HG03521 (cell line): ENCODE results near the gene CHFR.
"Not testable (repeated sequence)": the region's sequence is repeated elsewhere in the genome, so short reads cannot be mapped to it uniquely, and the experiment has no call there.

Experiments
- ATAC-seq: cut with Tn5 transposase; IDR thresholded peaks from one replicate; pipeline ENCODE4 v1.9.1; 2021; ENCODE audit warnings: mild to moderate bottlenecking, moderate library complexity; ENCODE audit not compliant: unreplicated experiment

Gene CHFR

DNA sequence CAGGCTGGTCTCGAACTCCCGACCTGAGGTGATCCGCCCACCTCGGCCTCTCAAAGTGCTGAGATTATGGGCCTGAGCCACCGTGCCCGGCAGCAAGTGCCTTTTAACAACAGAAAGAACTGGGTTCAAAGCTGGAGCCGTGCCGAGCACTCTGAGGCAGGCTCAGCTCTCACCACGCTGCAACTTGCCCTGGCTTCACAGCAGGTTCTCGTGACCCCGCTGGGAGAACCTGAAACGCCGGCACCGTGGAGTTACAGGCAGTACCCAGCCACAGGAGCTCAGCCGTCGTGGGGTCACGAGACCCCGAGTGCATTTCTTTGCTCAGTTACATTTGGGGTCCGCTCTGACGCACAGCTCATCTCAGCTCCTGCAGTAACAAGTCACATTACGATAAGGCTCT is 73.2 kb downstream of the CHFR start:
- no peak for ATAC-seq

DNA sequence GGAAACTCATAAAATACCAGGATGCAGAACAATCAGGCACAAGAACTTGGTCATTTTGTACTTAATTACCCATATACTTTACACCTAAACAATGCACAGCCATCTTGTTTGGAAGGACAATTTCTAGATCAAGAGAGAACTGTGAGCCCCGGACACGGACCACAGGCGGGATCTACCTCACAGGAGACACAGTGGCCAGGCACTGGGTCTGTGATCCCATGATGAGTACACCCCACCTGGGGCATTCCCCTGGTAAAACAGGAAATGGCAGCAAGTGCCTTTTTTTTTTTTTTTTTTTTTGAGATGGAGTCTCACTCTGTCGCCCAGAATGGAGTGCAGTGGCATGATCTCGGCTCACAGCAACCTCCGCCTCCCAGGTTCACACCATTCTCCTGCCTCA is 74.0 kb downstream of the CHFR start:
- no peak for ATAC-seq

DNA sequence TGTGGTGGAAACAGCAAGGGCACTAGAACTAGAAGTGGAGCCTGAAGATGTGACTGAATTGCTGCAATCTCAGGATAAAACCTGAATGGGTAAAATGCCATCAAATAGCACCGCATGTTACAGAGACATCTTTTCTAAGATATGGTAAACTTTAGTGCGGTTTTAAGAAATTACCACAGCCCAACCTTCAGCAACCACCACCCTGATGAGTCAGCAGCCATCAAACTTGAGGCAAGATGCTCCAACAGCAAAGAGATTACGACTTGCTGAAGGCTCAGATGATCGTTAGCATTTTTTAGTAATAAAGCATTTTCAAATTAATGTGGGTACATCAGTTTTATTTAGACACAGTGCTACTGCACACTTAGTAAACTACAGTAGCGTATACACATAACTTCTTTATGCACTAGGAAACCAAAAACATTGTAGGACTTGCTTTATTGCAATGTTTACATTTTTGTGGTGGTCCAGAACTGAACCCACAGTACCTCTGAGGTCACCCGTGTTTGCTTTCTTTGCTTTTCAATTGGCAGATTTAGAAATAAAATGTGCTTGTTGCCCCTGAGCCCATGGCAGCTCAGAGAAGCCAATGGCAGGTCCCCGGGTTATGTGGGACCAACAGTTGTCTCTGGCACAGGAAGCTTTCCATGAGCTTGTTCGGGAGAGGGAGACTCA is 74.6 kb downstream of the CHFR start:
- no peak for ATAC-seq

DNA sequence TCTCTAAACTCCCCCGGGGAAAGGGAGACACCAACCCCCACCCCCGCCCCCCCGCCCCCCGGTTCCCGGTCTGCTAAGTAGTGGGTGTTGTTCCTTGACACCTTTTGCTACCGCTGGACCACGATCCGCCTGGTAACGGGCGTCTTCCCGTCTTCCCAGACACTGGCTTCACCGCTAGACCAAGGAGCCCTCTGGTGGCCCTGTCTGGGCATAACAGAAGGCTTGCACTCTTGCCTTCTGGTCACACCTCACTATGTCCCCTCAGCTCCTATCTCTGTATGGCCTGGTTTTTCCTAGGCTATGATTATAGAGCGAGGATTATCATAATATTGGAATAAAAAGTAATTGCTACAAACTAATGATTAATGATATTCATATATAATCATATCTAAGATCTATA is 78.0 kb downstream of the CHFR start:
- ATAC-seq, result not testable (repeated sequence)

DNA sequence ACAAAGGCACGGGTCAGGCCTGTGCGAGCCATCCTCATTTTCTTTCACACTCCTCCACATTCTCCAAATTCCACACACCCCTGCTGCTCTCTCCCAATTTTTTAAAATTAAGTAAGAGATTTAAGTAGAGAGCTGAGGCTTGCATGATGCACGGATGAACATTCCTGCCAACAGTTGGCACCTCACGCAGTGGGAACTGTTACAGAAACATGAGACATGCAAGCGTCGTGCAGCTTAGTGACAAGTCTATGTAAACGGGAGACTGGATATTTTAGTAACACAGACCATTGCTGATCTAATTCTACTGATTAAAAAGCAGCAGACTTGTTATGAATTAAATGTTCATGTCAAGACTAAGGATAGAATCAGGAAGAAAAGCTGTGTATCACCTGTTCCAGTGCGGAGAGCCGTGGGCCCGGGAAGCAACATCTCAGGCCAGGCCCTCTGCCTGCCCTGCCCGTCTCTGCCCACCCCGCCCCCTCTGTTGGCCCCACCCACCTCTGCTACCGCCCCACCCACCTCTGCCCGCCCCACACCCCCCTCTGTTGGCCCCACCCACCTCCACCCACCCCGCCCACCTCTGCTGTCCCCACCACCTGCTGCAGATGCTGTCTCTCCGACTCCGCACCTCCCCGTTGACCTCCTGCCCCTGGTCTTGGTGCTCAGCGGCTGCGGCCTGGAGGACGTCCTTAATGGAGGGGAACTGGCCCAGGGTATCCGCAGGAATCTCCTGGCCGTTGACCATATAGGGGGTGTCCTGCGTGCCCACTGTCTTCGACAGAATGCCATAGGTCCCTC is 79.9 kb downstream of the CHFR start:
- ATAC-seq, result no peak

- no peak for ATAC-seq
Measured at GRCh38 chr12:132806857-132807256, 80.5 kb downstream of the CHFR start.

DNA sequence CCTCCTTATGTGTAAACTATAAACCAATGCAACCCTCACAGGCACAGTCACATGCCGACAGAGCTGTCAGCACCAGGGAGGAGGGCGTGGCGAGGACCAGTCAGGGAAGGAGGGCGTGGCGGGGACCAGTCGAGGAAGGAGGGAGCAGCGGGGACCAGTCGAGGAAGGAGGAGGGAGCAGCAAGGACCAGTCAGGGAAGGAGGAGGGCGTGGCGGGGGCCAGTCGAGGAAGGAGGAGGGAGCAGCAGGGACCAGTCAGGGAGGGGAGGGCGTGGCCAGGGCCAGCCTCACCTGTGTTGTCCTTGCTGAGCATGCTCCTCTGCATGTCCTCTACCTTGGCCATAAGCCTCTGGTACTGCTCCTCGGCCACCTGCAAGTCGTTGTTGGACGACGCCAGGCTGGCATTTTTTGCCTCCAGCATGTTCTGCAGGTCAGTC is 83.0 kb downstream of the CHFR start:
- ATAC-seq, result no peak

- ATAC-seq, result no peak
Measured at GRCh38 chr12:132803888-132804287, 83.5 kb downstream of the CHFR start.

DNA sequence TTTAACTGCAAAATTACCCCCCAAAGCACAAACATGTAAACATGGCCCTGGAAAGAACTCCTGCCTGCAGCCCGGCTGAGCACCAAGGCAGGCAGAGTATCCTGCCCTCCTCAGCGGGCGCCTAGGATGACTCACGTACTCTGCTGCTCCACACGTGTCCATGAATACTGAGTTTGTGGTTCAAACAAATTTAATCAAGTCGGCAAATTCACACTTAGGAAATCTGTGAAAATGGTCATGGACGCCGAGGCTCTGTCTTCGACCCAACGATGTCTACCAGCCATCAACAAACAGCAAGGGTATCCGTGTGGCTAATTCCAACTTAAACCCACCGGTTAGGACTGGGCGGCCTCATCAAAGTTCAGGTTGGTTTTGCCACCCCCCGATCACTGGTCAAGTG is 84.3 kb downstream of the CHFR start:
- ATAC-seq, result no peak

GRCh38 chr12:132801741-132802140 is 85.7 kb downstream of the CHFR start:
- no peak for ATAC-seq

DNA sequence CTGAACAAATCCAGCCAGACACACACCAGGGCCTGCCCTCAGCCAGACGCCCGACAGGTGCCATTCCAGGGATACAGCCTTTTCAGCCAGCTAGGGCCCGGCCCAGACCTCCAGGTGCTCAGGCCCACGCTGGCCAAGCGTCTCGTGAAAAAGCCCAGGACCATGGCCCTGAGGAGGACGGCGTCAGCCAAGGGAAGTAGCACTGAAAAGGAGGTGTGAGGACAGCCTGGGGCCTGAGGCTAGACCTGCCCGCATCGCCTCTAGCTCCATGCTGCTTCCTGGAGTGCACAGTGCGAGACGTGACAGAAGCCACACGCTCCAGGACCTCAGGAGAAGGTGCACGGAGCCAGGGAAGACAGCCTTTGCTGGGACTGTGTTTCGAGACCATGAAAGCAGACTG is 88.6 kb downstream of the CHFR start:
- no peak for ATAC-seq

- no peak for ATAC-seq
Measured at GRCh38 chr12:132797820-132798570, 89.4 kb downstream of the CHFR start.

GRCh38 chr12:132795847-132796246 is 91.6 kb downstream of the CHFR start:
- no peak for ATAC-seq

- ATAC-seq, result not testable (repeated sequence)
Measured at GRCh38 chr12:132791940-132792339, 95.5 kb downstream of the CHFR start.

DNA sequence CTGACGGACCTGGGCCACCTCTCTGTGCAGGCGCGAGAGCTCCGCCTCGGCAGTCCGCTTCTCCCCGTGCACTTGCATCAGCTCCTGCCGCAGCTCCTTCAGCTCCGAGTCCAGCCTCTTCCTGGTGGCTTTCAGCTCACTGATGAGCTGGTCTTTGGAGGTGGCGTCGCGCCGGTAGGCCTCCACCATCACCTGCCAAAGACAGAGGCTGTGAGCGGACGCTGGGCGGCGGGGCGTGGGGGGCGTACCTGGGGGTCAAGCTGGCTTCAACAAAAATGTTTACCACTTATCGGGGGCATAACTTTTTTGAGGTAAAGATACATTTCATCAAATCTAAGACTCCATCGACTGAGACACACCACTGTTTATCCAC is 98.3 kb downstream of the CHFR start:
- ATAC-seq, result no peak

DNA sequence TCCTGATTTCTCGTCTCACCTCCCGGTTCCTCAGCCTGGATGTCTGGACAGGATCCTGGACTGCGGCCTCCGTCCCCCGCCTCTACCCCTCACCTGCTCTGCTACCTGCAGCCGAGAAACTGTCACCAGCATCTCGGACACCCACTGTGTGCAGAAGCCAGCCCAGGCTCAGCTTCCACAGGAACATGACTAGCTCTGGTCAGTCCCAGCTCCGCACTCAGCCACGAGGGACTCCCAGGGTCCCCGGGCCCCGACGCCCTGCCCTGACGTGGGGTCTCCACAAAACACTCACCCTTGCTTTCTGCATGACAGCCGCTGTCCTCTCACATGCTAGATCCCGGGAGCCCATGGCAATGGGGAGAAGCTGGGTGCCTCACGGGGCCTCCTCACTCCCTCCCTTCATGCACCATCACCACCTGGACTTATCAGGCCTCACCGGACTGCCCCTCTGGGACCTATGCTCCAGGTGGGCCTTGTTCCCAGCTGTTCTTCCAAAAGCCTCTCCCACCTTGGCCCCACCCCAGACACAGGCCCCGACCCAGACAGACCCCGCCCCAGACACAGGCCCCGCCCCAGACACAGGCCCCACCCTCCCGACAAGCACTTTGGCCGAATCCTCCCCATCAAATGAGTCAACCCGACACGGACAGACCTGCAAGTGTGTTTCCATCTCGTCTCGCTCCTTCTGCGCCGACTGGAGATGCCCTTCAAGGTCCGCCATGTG is 98.9 kb downstream of the CHFR start:
- ATAC-seq, result no peak

DNA sequence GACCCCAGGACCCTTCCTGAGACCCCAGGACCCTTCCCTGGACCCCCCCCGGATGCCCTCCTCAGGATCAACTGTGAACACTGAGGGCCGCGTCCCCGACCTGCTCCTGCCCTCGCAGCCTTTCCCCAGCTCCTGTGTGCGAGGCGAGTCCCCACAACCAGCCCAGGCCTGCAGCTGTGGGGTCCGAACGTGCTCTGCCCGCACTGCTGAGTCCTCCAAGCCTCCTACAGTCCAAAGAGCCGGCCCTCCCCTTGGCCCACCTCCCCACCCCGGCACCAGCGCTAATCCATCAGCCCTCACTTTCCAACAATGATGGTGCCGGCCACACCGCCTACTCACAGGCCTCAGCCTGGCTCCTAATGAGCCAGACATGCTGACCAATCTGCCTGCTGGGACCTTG is 99.5 kb downstream of the CHFR start:
- ATAC-seq, result no peak

DNA sequence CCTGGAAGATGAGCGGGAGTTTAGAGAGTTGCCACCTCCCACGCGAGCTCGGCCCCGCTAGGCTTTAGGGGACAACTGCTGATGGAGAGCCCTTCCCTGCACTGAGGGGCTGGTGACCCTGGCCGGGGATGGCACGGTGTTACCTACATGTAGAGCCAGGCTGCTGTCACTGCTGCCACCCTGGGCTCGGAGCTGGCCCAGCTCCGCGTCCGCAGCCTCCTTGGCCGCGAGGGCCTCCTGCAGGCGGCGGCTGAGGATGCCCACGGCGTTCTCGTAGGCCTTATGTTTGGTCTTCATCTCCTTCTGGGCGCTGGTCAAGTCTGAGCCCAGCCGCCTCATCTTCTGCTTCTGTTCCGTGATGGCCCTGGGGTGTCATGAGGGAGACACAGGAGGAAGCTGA is 101.2 kb downstream of the CHFR start:
- ATAC-seq, result no peak

DNA sequence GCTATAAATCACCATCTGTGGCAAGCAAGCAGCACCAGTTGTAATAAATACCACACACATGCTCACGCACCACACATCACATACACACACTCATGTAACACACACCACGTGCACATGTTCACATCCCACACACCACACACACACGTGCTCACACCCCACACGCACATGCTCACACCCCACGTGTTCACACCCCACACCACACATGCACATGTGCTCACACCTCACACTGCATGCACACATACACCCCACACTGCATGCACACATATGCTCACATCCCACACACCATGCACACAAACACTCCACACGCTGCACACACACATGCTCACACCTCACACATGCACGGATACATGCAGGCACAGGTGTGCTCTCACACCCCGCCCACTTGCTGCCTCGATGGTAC is 102.8 kb downstream of the CHFR start:
- ATAC-seq, result no peak

DNA sequence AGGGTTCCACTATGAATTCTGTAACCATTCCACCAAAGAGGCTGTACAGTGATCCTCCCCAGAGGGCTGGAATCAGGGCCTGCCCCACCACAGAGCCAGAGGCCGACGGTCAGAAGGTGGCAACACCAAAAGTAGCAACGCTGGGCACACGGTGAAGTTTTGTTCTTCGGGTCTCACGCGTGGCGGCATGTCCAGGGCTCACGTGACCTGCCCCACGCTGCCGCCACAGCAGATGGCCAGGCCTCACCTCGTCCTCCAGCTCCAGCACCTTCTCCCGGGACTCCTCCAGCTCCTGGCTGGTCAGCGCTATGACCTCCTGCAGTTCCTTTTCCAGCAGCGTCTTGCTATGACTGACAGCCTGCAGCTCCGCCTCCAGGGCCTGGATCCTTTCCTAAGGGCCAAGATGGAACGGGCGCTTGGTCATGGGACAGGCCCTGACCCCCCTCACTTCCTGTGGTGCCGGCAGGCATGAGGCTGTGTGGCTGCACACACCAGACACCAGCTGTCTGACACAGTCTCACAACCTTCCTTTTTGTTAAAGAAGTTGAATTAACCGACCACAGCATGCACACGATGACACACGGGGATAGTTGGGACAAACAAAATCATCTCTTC is 103.4 kb downstream of the CHFR start:
- no peak for ATAC-seq
